DOHH2 (cell line): ENCODE measurements around the gene AQP11.
"Not testable (repeated sequence)": the region's sequence is repeated elsewhere in the genome, so short reads cannot be mapped to it uniquely, and the experiment has no call there.

Source experiments
- H3F3A ChIP-seq: fragments of 200-600 bp; sonication (generic), shearing (Covaris generic); 2 replicates; pipeline ENCODE4 v1.6.0; 2016; ENCODE audit warnings: antibody characterized with exemption, mild to moderate bottlenecking; ENCODE audit not compliant: control insufficient read depth, insufficient read depth
- H3K27ac ChIP-seq: fragments of 200-600 bp; sonication (generic); 2 replicates; pipeline ENCODE4 v1.5.1; 2014; ENCODE audit warnings: low read depth, mild to moderate bottlenecking, low read length, moderate library complexity
- H3K27me3 ChIP-seq: fragments of 200-600 bp; sonication (generic); 2 replicates; pipeline ENCODE4 v1.6.1; 2014; ENCODE audit warnings: mild to moderate bottlenecking, low read length, mixed read lengths; ENCODE audit not compliant: control insufficient read depth
- H3K36me3 ChIP-seq: fragments of 200-600 bp; sonication (generic); 2 replicates; pipeline ENCODE4 v1.6.1; 2014; ENCODE audit warnings: mild to moderate bottlenecking, low read length, moderate library complexity, mixed read lengths; ENCODE audit not compliant: control insufficient read depth
- H3K4me1 ChIP-seq: fragments of 200-600 bp; sonication (generic); 2 replicates; pipeline ENCODE4 v1.6.1; 2014; ENCODE audit warnings: mild to moderate bottlenecking, low read length, mixed read lengths; ENCODE audit not compliant: control insufficient read depth
- H3K4me2 ChIP-seq: fragments of 200-600 bp; sonication (generic); 2 replicates; pipeline ENCODE4 v1.6.0; 2014; ENCODE audit warnings: mild to moderate bottlenecking, low read length, moderate library complexity
- H3K4me3 ChIP-seq: fragments of 200-600 bp; sonication (generic); 2 replicates; pipeline ENCODE4 v1.5.1; 2014; ENCODE audit warnings: mild to moderate bottlenecking, low read length, mixed read lengths
- H3K79me2 ChIP-seq: fragments of 200-600 bp; sonication (generic); 2 replicates; pipeline ENCODE4 v1.6.1; 2014; ENCODE audit warnings: mild to moderate bottlenecking, low read length, mixed read lengths; ENCODE audit not compliant: control insufficient read depth
- H3K9me2 ChIP-seq: fragments of 200-600 bp; sonication (generic); replicated peaks from 2 replicates; pipeline ENCODE4 v1.6.1; 2014; ENCODE audit warnings: mild to moderate bottlenecking, low read length, mixed read lengths; ENCODE audit not compliant: control insufficient read depth
- H3K9me3 ChIP-seq: fragments of 200-600 bp; sonication (generic); 2 replicates; pipeline ENCODE4 v1.6.1; 2014; ENCODE audit warnings: antibody characterized with exemption, low read length, mixed read lengths; ENCODE audit not compliant: control insufficient read depth, insufficient read depth
- H4K20me1 ChIP-seq: fragments of 200-600 bp; sonication (generic); 2 replicates; pipeline ENCODE4 v1.6.0; 2014; ENCODE audit warnings: low read depth, mild to moderate bottlenecking, antibody characterized with exemption, low read length, moderate library complexity; ENCODE audit not compliant: control insufficient read depth, insufficient read depth
- EZH2phosphoT487 ChIP-seq: fragments of 200-600 bp; sonication (generic); IDR thresholded peaks from 2 replicates; pipeline ENCODE4 v1.6.1; 2017; ENCODE audit warnings: borderline replicate concordance, mild to moderate bottlenecking, antibody characterized with exemption, low read length, moderate library complexity, mixed read lengths
- TF ChIP-seq, protein P1 (sequence below): fragments of 200-600 bp; sonication (generic); IDR thresholded peaks from one replicate; pipeline ENCODE4 v1.5.1; 2014; ENCODE audit warnings: antibody characterized with exemption, mild to moderate bottlenecking, low read depth, low read length; ENCODE audit not compliant: poor library complexity, severe bottlenecking

The AQP11 gene

GRCh38 chr11:77561257-77561656, 28.5 kb upstream of the AQP11 start:
- no peaks in the 10 kb centered on the region for H3K36me3 ChIP-seq
- no peaks in the 10 kb centered on the region for H4K20me1 ChIP-seq
- H3K9me3 ChIP-seq = no peaks in the 10 kb centered on the region
- H3K9me2 ChIP-seq = no peaks in the 10 kb centered on the region
- no peak overlapping the region for H3K27ac ChIP-seq
- no peaks in the 10 kb centered on the region for H3K4me1 ChIP-seq
- H3K27me3 ChIP-seq = peaks cover 7% of the 10 kb centered on the region; the same call in 1 of the 2 replicates
- H3K4me3 ChIP-seq = no peak overlapping the region
- no peaks in the 10 kb centered on the region for H3K79me2 ChIP-seq
- H3K4me2 ChIP-seq = no peak overlapping the region
- no peak for TF ChIP-seq EZH2phosphoT487
- TF ChIP-seq, protein P1, sequence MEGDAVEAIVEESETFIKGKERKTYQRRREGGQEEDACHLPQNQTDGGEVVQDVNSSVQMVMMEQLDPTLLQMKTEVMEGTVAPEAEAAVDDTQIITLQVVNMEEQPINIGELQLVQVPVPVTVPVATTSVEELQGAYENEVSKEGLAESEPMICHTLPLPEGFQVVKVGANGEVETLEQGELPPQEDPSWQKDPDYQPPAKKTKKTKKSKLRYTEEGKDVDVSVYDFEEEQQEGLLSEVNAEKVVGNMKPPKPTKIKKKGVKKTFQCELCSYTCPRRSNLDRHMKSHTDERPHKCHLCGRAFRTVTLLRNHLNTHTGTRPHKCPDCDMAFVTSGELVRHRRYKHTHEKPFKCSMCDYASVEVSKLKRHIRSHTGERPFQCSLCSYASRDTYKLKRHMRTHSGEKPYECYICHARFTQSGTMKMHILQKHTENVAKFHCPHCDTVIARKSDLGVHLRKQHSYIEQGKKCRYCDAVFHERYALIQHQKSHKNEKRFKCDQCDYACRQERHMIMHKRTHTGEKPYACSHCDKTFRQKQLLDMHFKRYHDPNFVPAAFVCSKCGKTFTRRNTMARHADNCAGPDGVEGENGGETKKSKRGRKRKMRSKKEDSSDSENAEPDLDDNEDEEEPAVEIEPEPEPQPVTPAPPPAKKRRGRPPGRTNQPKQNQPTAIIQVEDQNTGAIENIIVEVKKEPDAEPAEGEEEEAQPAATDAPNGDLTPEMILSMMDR = no peak
- no peaks in the 10 kb centered on the region for H3F3A ChIP-seq

DNA sequence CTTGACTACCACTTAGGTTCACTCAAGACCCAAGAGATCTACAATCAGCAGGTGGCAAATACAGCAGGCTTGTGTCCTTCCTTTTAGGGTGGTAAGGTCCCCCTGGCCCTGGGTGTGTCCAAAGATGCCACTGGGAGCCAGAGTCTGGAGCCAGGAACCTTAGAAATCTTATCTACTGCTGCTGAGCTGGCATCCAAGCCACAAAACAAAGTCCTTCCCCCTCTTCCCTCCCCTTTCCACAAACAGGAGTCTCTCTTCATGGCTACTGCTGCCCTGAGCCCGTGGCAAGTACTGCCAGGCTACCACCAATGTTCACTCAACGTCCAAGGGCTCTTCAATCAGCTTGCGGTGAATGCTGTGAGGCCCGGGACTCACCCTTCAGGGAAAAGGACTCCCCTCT, 21.4 kb upstream of the AQP11 start:
- Histone ChIP-seq H3K4me2 (no peak overlapping the region), H3K4me1 (no peaks in the 10 kb centered on the region), H3K79me2 (no peaks in the 10 kb centered on the region), H3K4me3 (no peak overlapping the region), H3F3A (no peaks in the 10 kb centered on the region), H3K36me3 (no peaks in the 10 kb centered on the region), H3K27me3 (peaks cover 15% of the 10 kb centered on the region), H3K9me2 (no peaks in the 10 kb centered on the region), H4K20me1 (no peaks in the 10 kb centered on the region), H3K27ac (no peak overlapping the region), H3K9me3 (no peaks in the 10 kb centered on the region)
- TF ChIP-seq EZH2phosphoT487 = no peak
- TF ChIP-seq, protein P1 = no peak

- no peak overlapping the region for H3K4me2 ChIP-seq
- H3K27ac ChIP-seq = no peak overlapping the region
- no peaks in the 10 kb centered on the region for H3K36me3 ChIP-seq
- H3K4me1 ChIP-seq = no peaks in the 10 kb centered on the region
- no peak overlapping the region for H3K4me3 ChIP-seq
- H3K9me3 ChIP-seq = no peaks in the 10 kb centered on the region
- no peak for TF ChIP-seq EZH2phosphoT487
- H3F3A ChIP-seq = no peaks in the 10 kb centered on the region
- peaks cover 11% of the 10 kb centered on the region for H3K27me3 ChIP-seq
- no peaks in the 10 kb centered on the region for H4K20me1 ChIP-seq
- no peaks in the 10 kb centered on the region for H3K79me2 ChIP-seq
- no peaks in the 10 kb centered on the region for H3K9me2 ChIP-seq
Measured at GRCh38 chr11:77568916-77569675, 20.7 kb upstream of the AQP11 start.

DNA sequence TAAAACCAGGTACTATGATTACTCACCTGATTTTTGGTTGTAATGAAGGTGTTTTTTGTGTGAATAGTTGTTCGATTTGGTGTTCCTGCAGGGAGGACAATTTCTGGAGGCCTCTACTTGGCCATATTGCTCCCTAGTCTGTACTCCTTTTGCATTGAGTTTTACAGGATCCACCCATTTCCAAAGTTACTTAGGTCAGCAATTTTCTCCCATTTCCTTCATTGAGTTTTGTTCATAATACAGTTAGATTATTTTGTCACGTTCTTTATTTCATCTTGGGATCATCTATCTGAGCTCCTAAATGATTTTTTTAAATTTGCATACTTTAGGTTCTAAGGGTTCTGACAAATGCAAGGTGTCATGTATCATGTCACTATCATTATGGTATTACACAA, 20.1 kb upstream of the AQP11 start:
- H3K36me3 ChIP-seq = no peaks in the 10 kb centered on the region
- TF ChIP-seq, protein P1 = no peak
- no peak for TF ChIP-seq EZH2phosphoT487
- no peaks in the 10 kb centered on the region for H3F3A ChIP-seq
- no peaks in the 10 kb centered on the region for H3K9me2 ChIP-seq
- H3K9me3 ChIP-seq = no peaks in the 10 kb centered on the region
- H3K27ac ChIP-seq = no peak overlapping the region
- no peaks in the 10 kb centered on the region for H3K79me2 ChIP-seq
- H3K27me3 ChIP-seq = peaks cover 11% of the 10 kb centered on the region
- no peaks in the 10 kb centered on the region for H4K20me1 ChIP-seq
- H3K4me1 ChIP-seq = no peaks in the 10 kb centered on the region
- no peak overlapping the region for H3K4me3 ChIP-seq
- no peak overlapping the region for H3K4me2 ChIP-seq

DNA sequence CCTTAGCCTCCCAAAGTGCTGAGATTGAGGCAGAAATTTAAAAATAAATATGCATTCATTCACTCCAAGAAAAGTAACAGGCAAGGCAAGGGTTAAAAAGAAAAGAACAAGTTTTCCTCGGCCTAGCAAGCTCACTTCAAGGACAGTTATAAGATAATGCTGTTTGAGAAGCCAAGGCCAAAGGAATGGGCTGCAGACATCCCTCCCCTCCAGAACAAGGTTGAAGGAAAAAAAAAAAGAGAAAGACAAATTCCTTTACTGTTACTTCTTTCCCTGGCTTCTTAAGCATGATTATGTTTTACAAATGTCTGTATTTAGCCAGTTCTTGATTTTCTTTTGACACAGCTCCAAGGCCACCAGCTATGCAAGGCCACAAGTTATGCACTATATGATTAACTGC, 18.9 kb upstream of the AQP11 start:
- peaks cover 11% of the 10 kb centered on the region for H3K27me3 ChIP-seq
- H3K27ac ChIP-seq, H3F3A ChIP-seq, H3K4me3 ChIP-seq, H3K79me2 ChIP-seq, H3K4me1 ChIP-seq, H3K9me3 ChIP-seq, H3K4me2 ChIP-seq, H3K36me3 ChIP-seq, H4K20me1 ChIP-seq, H3K9me2 ChIP-seq: not testable (repeated sequence)

DNA sequence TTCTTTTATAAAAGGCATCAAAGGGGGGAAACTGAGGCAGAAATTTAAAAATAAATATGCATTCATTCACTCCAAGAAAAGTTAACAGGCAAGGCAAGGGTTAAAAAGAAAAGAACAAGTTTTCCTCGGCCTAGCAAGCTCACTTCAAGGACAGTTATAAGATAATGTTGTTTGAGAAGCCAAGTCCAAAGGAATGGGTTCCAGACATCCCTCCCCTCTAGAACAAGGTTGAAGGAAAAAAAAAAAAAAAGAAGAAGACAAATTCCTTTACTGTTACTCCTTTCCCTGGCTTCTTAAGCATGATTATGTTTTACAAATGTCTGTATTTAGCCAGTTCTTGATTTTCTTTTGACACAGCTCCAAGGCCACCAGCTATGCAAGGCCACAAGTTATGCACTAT, 14.3 kb upstream of the AQP11 start:
- not testable (repeated sequence) for H3K36me3 ChIP-seq, H3K4me1 ChIP-seq, H3K27ac ChIP-seq, H3K4me2 ChIP-seq, H4K20me1 ChIP-seq, H3F3A ChIP-seq, H3K79me2 ChIP-seq, H3K9me3 ChIP-seq, H3K9me2 ChIP-seq, H3K27me3 ChIP-seq, H3K4me3 ChIP-seq
